Gastroesophageal sphincter (tissue), 4 donors: Measurements from ENCODE around the gene PIAS3. TPM values are rescaled to one million over a fixed set of nuclear protein-coding genes. Genes with fewer than 3 reads are reported as not detected.

Experiments
- ATAC-seq: fragments of 150-250 bp; one replicate; pipeline ENCODE4 v1.9.1; 2016; ENCODE audit warnings: mild to moderate bottlenecking, moderate library complexity
- H3K27ac ChIP-seq, 4 donors: fragments of 200-600 bp; sonication (generic) in 3 of 4; 1 replicate in 3 of 4; 2 replicates in 1 of 4; pipeline ENCODE4 v1.5.1; 2016 to 2019
- H3K27me3 ChIP-seq: fragments of 200-600 bp; sonication (generic); one replicate; pipeline ENCODE4 v1.5.1; 2019
- H3K36me3 ChIP-seq, 2 donors: fragments of 200-600 bp; sonication (generic); one replicate each; pipeline ENCODE4 v1.5.1; 2019; ENCODE audit warnings: control low read depth in 1 of 2
- H3K4me1 ChIP-seq, 3 donors: fragments of 200-600 bp; sonication (generic); 1 replicate in 2 of 3; 2 replicates in 1 of 3; pipeline ENCODE4 v1.5.1; 2016 to 2019; ENCODE audit warnings: control low read depth in 2 of 3
- H3K4me3 ChIP-seq, 2 donors: fragments of 200-600 bp; sonication (generic); one replicate each; pipeline ENCODE4 v1.5.1; 2019; ENCODE audit warnings: mild to moderate bottlenecking in 1 of 2, moderate library complexity in 1 of 2
- H3K9me3 ChIP-seq, 3 donors: fragments of 200-600 bp; sonication (generic); one replicate each; pipeline ENCODE4 v1.5.1; 2017 to 2019; ENCODE audit warnings: control low read depth in 2 of 3
- CTCF ChIP-seq, 4 experiments: fragments of 200-600 bp in 2 of 4; fragments of 450-650 bp in 2 of 4; sonication (generic) in 1 of 4; IDR thresholded peaks; one replicate each; pipeline ENCODE4 v1.5.1; 2017 to 2019; ENCODE audit warnings: antibody characterized with exemption in 4 of 4, mild to moderate bottlenecking in 2 of 4, moderate library complexity in 2 of 4
- EP300 ChIP-seq: sonication (generic); formaldehyde crosslinking; IDR thresholded peaks from one replicate; pipeline ENCODE4 v1.6.1; 2017; ENCODE audit warnings: antibody characterized with exemption, mild to moderate bottlenecking
- POLR2A ChIP-seq, 2 donors: fragments of 450-650 bp; IDR thresholded peaks; one replicate each; pipeline ENCODE4 v1.6.1; 2017; ENCODE audit warnings: antibody characterized with exemption in 2 of 2, mild to moderate bottlenecking in 2 of 2, moderate library complexity in 1 of 2
- POLR2AphosphoS5 ChIP-seq: sonication (generic); formaldehyde crosslinking; IDR thresholded peaks from one replicate; pipeline ENCODE4 v1.6.1; 2017; ENCODE audit warnings: antibody characterized with exemption
- WGBS, 2 donors: methylation state at CpG; one replicate each; pipeline ENCODE4 v1.1.5; 2018; ENCODE audit warnings: low coverage in 1 of 2; 5-methylcytosine and 5-hydroxymethylcytosine counted together
- total RNA-seq, 4 donors: library from RNA; depleted of rRNA; stranded (reverse); fragments of >200 nt; gene quantifications; one replicate each; pipeline ENCODE4 v1.1.0, GENCODE V29; 2016

Gene PIAS3
- total RNA-seq, 4 donors from 2014 or later: 14.0 to 26.0 (median 19.2) TPM

GRCh38 chr1:145806844-145807243 is 52.0 kb downstream of the PIAS3 start:
- WGBS, 2 donors: 79 to 94% methylated on average over 1 to 5 of the region's 7 CpGs
- H3K4me3 ChIP-seq: no peak overlapping the region
- no peak for ATAC-seq
- H3K9me3 ChIP-seq: no peaks in the 10 kb centered on the region
- no peak for TF ChIP-seq POLR2AphosphoS5
- TF ChIP-seq CTCF (IDR thresholded peaks at IDR 0.05): no peak
- no peak for TF ChIP-seq EP300
- no peaks in the 10 kb centered on the region for H3K27me3 ChIP-seq
- H3K4me1 ChIP-seq: peaks cover 9 to 44% (median 13%) of the 10 kb centered on the region in 3 donors
- H3K27ac ChIP-seq: no peak overlapping the region
- H3K36me3 ChIP-seq: no peaks in the 10 kb centered on the region

- peaks cover 9 to 44% (median 13%) of the 10 kb centered on the region in 3 donors for H3K4me1 ChIP-seq
- no peak overlapping the region for H3K4me3 ChIP-seq
- H3K9me3 ChIP-seq: no peaks in the 10 kb centered on the region
- TF ChIP-seq POLR2A (IDR thresholded peaks at IDR 0.05): no peak
- no peak for TF ChIP-seq EP300
- TF ChIP-seq POLR2AphosphoS5: no peak
- no peak for TF ChIP-seq CTCF (IDR thresholded peaks at IDR 0.05)
- 98 to 100% methylated on average over 3 to 4 of the region's 4 CpGs for WGBS, 2 donors
- no peak for ATAC-seq
- H3K27ac ChIP-seq: no peak overlapping the region
- H3K27me3 ChIP-seq: no peaks in the 10 kb centered on the region
- no peaks in the 10 kb centered on the region for H3K36me3 ChIP-seq
Measured at GRCh38 chr1:145806408-145806807, 52.5 kb downstream of the PIAS3 start.

GRCh38 chr1:145805057-145805456 is 53.8 kb downstream of the PIAS3 start:
- H3K9me3 ChIP-seq: no peaks in the 10 kb centered on the region
- H3K27ac ChIP-seq: no peak overlapping the region
- WGBS, 2 donors: 46 to 79% methylated on average over 1 of the region's 1 CpG
- H3K4me1 ChIP-seq: peaks cover 9 to 44% (median 13%) of the 10 kb centered on the region in 3 donors
- no peaks in the 10 kb centered on the region for H3K27me3 ChIP-seq
- no peaks in the 10 kb centered on the region for H3K36me3 ChIP-seq
- ATAC-seq: no peak
- no peak overlapping the region for H3K4me3 ChIP-seq
- TF ChIP-seq POLR2A (IDR thresholded peaks at IDR 0.05): no peak
- TF ChIP-seq POLR2AphosphoS5: no peak
- no peak for TF ChIP-seq CTCF (IDR thresholded peaks at IDR 0.05)
- TF ChIP-seq EP300: no peak

GRCh38 chr1:145804235-145805045 is 54.4 kb downstream of the PIAS3 start:
- TF ChIP-seq POLR2A (IDR thresholded peaks at IDR 0.05): no peak
- no peak for TF ChIP-seq CTCF (IDR thresholded peaks at IDR 0.05)
- TF ChIP-seq POLR2AphosphoS5: no peak
- no peak for TF ChIP-seq EP300
- Histone ChIP-seq H3K27me3 (no peaks in the 10 kb centered on the region), H3K9me3 (no peaks in the 10 kb centered on the region), H3K4me3 (no peak overlapping the region), H3K4me1 (peaks cover 9 to 44% (median 13%) of the 10 kb centered on the region in 3 donors), H3K27ac (no peak overlapping the region), H3K36me3 (no peaks in the 10 kb centered on the region)
- ATAC-seq: no peak
- 60 to 72% methylated on average over 3 of the region's 3 CpGs for WGBS, 2 donors

GRCh38 chr1:145799806-145800205 is 59.1 kb downstream of the PIAS3 start:
- Histone ChIP-seq H3K9me3 (peaks cover 0 to 3% (median 0%) of the 10 kb centered on the region in 3 donors), H3K36me3 (no peaks in the 10 kb centered on the region), H3K27ac (no peak overlapping the region), H3K4me3 (no peak overlapping the region), H3K4me1 (peaks cover 6 to 29% (median 9%) of the 10 kb centered on the region in 3 donors), H3K27me3 (no peaks in the 10 kb centered on the region)
- TF ChIP-seq POLR2A (IDR thresholded peaks at IDR 0.05) (no peak), EP300 (no peak), CTCF (IDR thresholded peaks at IDR 0.05) (no peak), POLR2AphosphoS5 (no peak)
- ATAC-seq: no peak
- 79 to 83% methylated on average over 2 of the region's 2 CpGs for WGBS, 2 donors
